OCI-LY7 (cell line): ENCODE data around the gene PEX11G.

Experiments used
- CTCF ChIP-seq: fragments of 200-600 bp; sonication (generic); conservative IDR thresholded peaks from 2 replicates; pipeline ENCODE4 v1.5.1; 2014; ENCODE audit warnings: mild to moderate bottlenecking, antibody characterized with exemption, low read length, moderate library complexity, mixed read lengths
- EZH2phosphoT487 ChIP-seq: fragments of 200-600 bp; sonication (generic); IDR thresholded peaks from 2 replicates; pipeline ENCODE4 v1.6.1; 2018; ENCODE audit warnings: low read depth, borderline replicate concordance, mild to moderate bottlenecking, mixed run types, antibody characterized with exemption, low read length, moderate library complexity, mixed read lengths

- TF ChIP-seq CTCF: no peak
- no peak for TF ChIP-seq EZH2phosphoT487
Measured at GRCh38 chr19:7454998-7455397, 33.8 kb downstream of the PEX11G start.
